Activated CD8-positive, alpha-beta T cell treated with anti-CD3 and anti-CD28 coated beads, Interleukin-2, amount 10 ng/mL, durations not matched to agents 7 days and 5 days (primary cell): ENCODE results near the gene TMEM30A. TPM values are rescaled to one million over a fixed set of nuclear protein-coding genes. Genes with fewer than 3 reads are reported as not detected.
A peak's percentile ranks its signal among the peaks of the same experiment; 100 is the strongest.

Source experiments
- ATAC-seq: fragments of 150-1000 bp; cut with Tn5 transposase; one replicate; pipeline ENCODE4 v1.10.0; 2021; ENCODE audit warnings: moderate library complexity
- CTCF ChIA-PET: fragments of 350-600 bp; sonication (Branson Sonifier 250); formaldehyde crosslinking; loops from one replicate; lab custom pipeline; 2021; ENCODE audit warnings: antibody characterized with exemption; lab: Charles Lee
- POLR2A ChIA-PET: fragments of 350-600 bp; sonication (Branson Sonifier 250); formaldehyde crosslinking; loops from one replicate; lab custom pipeline; 2021; ENCODE audit warnings: antibody characterized with exemption; lab: Charles Lee
- DNase-seq: peaks from one replicate; pipeline ENCODE4 v3.0.0-alpha.2; 2020
- H3K27ac Mint-ChIP-seq: one replicate; pipeline ENCODE4 v1.8.0; 2021; ENCODE audit warnings: mild to moderate bottlenecking, mixed read lengths
- H3K27me3 Mint-ChIP-seq: one replicate; pipeline ENCODE4 v1.8.0; 2021; ENCODE audit warnings: low read depth, mixed read lengths
- H3K36me3 Mint-ChIP-seq: one replicate; pipeline ENCODE4 v1.8.0; 2021; ENCODE audit warnings: low read depth, mixed read lengths
- H3K4me1 Mint-ChIP-seq: one replicate; pipeline ENCODE4 v1.8.0; 2021; ENCODE audit warnings: low read depth, mixed read lengths
- H3K4me3 Mint-ChIP-seq: one replicate; pipeline ENCODE4 v1.8.0; 2021; ENCODE audit warnings: mild to moderate bottlenecking, mixed read lengths
- H3K9me3 Mint-ChIP-seq: one replicate; pipeline ENCODE4 v1.8.0; 2022; ENCODE audit warnings: mixed read lengths; ENCODE audit not compliant: insufficient read depth
- total RNA-seq, 2 experiments: library from RNA; stranded (reverse); gene quantifications; one replicate each; pipeline ENCODE4 v1.2.3, GENCODE V29; 2021

TMEM30A gene
- total RNA-seq, 2 experiments from 2014 or later = 50.2 to 56.4 TPM

- H3K9me3 Mint-ChIP-seq = no peaks in the 10 kb centered on the region
- peaks cover 7% of the 10 kb centered on the region for H3K27me3 Mint-ChIP-seq
- H3K4me1 Mint-ChIP-seq = no peaks in the 10 kb centered on the region
- DNase-seq (no peak), ATAC-seq (no peak)
- no peak overlapping the region for H3K27ac Mint-ChIP-seq
- no peaks in the 10 kb centered on the region for H3K36me3 Mint-ChIP-seq
- H3K4me3 Mint-ChIP-seq = no peak overlapping the region
- ChIA-PET CTCF (interaction anchor here (1.0 kb wide), 1 partner anchor 12 kb away, joined by 4 read pairs; no protein-coding TSS in a partner anchor), POLR2A (no interaction called here)
Observed at GRCh38 chr6:75306064-75306463, 21.5 kb upstream of the TMEM30A start.

- H3K4me1 Mint-ChIP-seq = no peaks in the 10 kb centered on the region
- no peak for DNase-seq
- peaks cover 7% of the 10 kb centered on the region for H3K27me3 Mint-ChIP-seq
Observed at GRCh38 chr6:75305573-75305972, 21.0 kb upstream of the TMEM30A start.

GRCh38 chr6:75302280-75302679 lies 17.7 kb upstream of the TMEM30A start:
- peaks cover 5% of the 10 kb centered on the region for H3K27me3 Mint-ChIP-seq
- DNase-seq (no peak), ATAC-seq (no peak)
- no peak overlapping the region for H3K27ac Mint-ChIP-seq
- ChIA-PET CTCF (no interaction called here), POLR2A (no interaction called here)
- no peaks in the 10 kb centered on the region for H3K36me3 Mint-ChIP-seq
- H3K4me1 Mint-ChIP-seq = no peaks in the 10 kb centered on the region
- no peaks in the 10 kb centered on the region for H3K9me3 Mint-ChIP-seq
- H3K4me3 Mint-ChIP-seq = no peak overlapping the region

More at GRCh38 chr6:75305573-75305972, 21.0 kb upstream of the TMEM30A start:
- no peaks in the 10 kb centered on the region for H3K9me3 Mint-ChIP-seq
- POLR2A ChIA-PET = no interaction called here
- H3K27ac Mint-ChIP-seq = no peak overlapping the region
- H3K4me3 Mint-ChIP-seq = no peak overlapping the region
- no peaks in the 10 kb centered on the region for H3K36me3 Mint-ChIP-seq
- CTCF ChIA-PET = interaction anchor here (1.0 kb wide), 1 partner anchor 12 kb away, joined by 4 read pairs; no protein-coding TSS in a partner anchor
- ATAC-seq = no peak

GRCh38 chr6:75301537-75301936 lies 16.9 kb upstream of the TMEM30A start:
- H3K36me3 Mint-ChIP-seq = no peaks in the 10 kb centered on the region
- ChIA-PET CTCF (interaction anchor here (1.2 kb wide), 1 partner anchor 261 kb away, joined by 4 read pairs; no protein-coding TSS in a partner anchor), POLR2A (no interaction called here)
- DNase-seq (no peak), ATAC-seq (no peak)
- H3K4me1 Mint-ChIP-seq = no peaks in the 10 kb centered on the region
- H3K27me3 Mint-ChIP-seq = peaks cover 2% of the 10 kb centered on the region
- H3K27ac Mint-ChIP-seq = no peak overlapping the region
- no peak overlapping the region for H3K4me3 Mint-ChIP-seq
- H3K9me3 Mint-ChIP-seq = no peaks in the 10 kb centered on the region

- Mint-ChIP-seq H3K4me3 (no peak overlapping the region), H3K4me1 (no peaks in the 10 kb centered on the region), H3K36me3 (no peaks in the 10 kb centered on the region), H3K27me3 (peaks cover under 1% of the 10 kb centered on the region), H3K9me3 (no peaks in the 10 kb centered on the region), H3K27ac (no peak overlapping the region)
- CTCF ChIA-PET = interaction anchor here (0.6 to 1.2 kb wide), 2 partner anchors 35 to 262 kb away, joined by 3 to 4 read pairs; no protein-coding TSS in a partner anchor
- POLR2A ChIA-PET = no interaction called here
- DNase-seq = no peak
- ATAC-seq = no peak
Observed at GRCh38 chr6:75301088-75301487, 16.5 kb upstream of the TMEM30A start.

- no peak for DNase-seq
- Mint-ChIP-seq H3K27me3 (no peaks in the 10 kb centered on the region), H3K27ac (no peak overlapping the region), H3K36me3 (no peaks in the 10 kb centered on the region), H3K4me1 (no peaks in the 10 kb centered on the region), H3K4me3 (no peak overlapping the region), H3K9me3 (no peaks in the 10 kb centered on the region)
- POLR2A ChIA-PET = no interaction called here
- CTCF ChIA-PET = interaction anchor here (0.6 to 1.2 kb wide), 2 partner anchors 34 to 262 kb away, joined by 3 to 4 read pairs; no protein-coding TSS in a partner anchor
- no peak for ATAC-seq
Observed at GRCh38 chr6:75300531-75300855, 15.9 kb upstream of the TMEM30A start.

GRCh38 chr6:75299801-75300530 lies 15.4 kb upstream of the TMEM30A start:
- Mint-ChIP-seq H3K36me3 (no peaks in the 10 kb centered on the region), H3K9me3 (no peaks in the 10 kb centered on the region), H3K4me3 (no peak overlapping the region), H3K4me1 (no peaks in the 10 kb centered on the region), H3K27me3 (no peaks in the 10 kb centered on the region), H3K27ac (no peak overlapping the region)
- ATAC-seq = no peak
- POLR2A ChIA-PET = no interaction called here
- CTCF ChIA-PET = no interaction called here
- DNase-seq = no peak

- H3K9me3 Mint-ChIP-seq = no peaks in the 10 kb centered on the region
- DNase-seq (no peak), ATAC-seq (peak; percentile 69)
- no peaks in the 10 kb centered on the region for H3K27me3 Mint-ChIP-seq
- POLR2A ChIA-PET = no interaction called here
- no peak overlapping the region for H3K4me3 Mint-ChIP-seq
- H3K4me1 Mint-ChIP-seq = no peaks in the 10 kb centered on the region
- CTCF ChIA-PET = interaction anchor here (0.7 to 1.2 kb wide), 12 partner anchors 11 to 461 kb away, joined by 3 to 9 read pairs (median 4); partner anchors contain the start of gene COX7A2
- H3K27ac Mint-ChIP-seq = no peak overlapping the region
- no peaks in the 10 kb centered on the region for H3K36me3 Mint-ChIP-seq
Observed at GRCh38 chr6:75296811-75297779, 12.5 kb upstream of the TMEM30A start.

- Mint-ChIP-seq H3K9me3 (no peaks in the 10 kb centered on the region), H3K36me3 (peaks cover 5% of the 10 kb centered on the region), H3K27me3 (no peaks in the 10 kb centered on the region), H3K4me1 (peaks cover 10% of the 10 kb centered on the region), H3K4me3 (no peak overlapping the region), H3K27ac (no peak overlapping the region)
- CTCF ChIA-PET = no interaction called here
- DNase-seq = no peak
- POLR2A ChIA-PET = no interaction called here
- no peak for ATAC-seq
Observed at GRCh38 chr6:75292555-75292954, 8.0 kb upstream of the TMEM30A start.

- Mint-ChIP-seq H3K4me3 (no peak overlapping the region), H3K4me1 (peaks cover 18% of the 10 kb centered on the region), H3K27me3 (no peaks in the 10 kb centered on the region), H3K27ac (no peak overlapping the region), H3K36me3 (peaks cover 9% of the 10 kb centered on the region), H3K9me3 (no peaks in the 10 kb centered on the region)
- POLR2A ChIA-PET = no interaction called here
- DNase-seq (no peak), ATAC-seq (no peak)
- CTCF ChIA-PET = interaction anchor here (1.1 kb wide), 1 partner anchor 14 kb away, joined by 3 read pairs; no protein-coding TSS in a partner anchor
Observed at GRCh38 chr6:75291744-75292143, 7.2 kb upstream of the TMEM30A start.

- no peak overlapping the region for H3K27ac Mint-ChIP-seq
- H3K4me1 Mint-ChIP-seq = peaks cover 22% of the 10 kb centered on the region
- H3K36me3 Mint-ChIP-seq = peaks cover 9% of the 10 kb centered on the region
- H3K9me3 Mint-ChIP-seq = no peaks in the 10 kb centered on the region
- DNase-seq = no peak
- ATAC-seq = no peak
- ChIA-PET POLR2A (no interaction called here), CTCF (interaction anchor here (1.1 kb wide), 1 partner anchor 13 kb away, joined by 3 read pairs; no protein-coding TSS in a partner anchor)
- H3K27me3 Mint-ChIP-seq = no peaks in the 10 kb centered on the region
- H3K4me3 Mint-ChIP-seq = no peak overlapping the region
Observed at GRCh38 chr6:75291331-75291730, 6.7 kb upstream of the TMEM30A start.
